Activated CD4-positive, alpha-beta memory T cell treated with anti-CD3 and anti-CD28 coated beads, Interleukin-2, amount 10 ng/mL, durations not matched to agents 7 days and 5 days (primary cell): Measurements from ENCODE around the gene TBRG1. TPM values are rescaled to one million over a fixed set of nuclear protein-coding genes. Genes with fewer than 3 reads are reported as not detected.
A peak's percentile ranks its signal among the peaks of the same experiment; 100 is the strongest.
"Not testable (repeated sequence)": the region's sequence is repeated elsewhere in the genome, so short reads cannot be mapped to it uniquely, and the experiment has no call there.

ENCODE experiments used
- CTCF ChIA-PET: fragments of 350-600 bp; sonication (Branson Sonifier 250); formaldehyde crosslinking; loops from one replicate; lab custom pipeline; 2021; ENCODE audit warnings: antibody characterized with exemption, inconsistent platforms; lab: Charles Lee
- POLR2A ChIA-PET: fragments of 350-600 bp; sonication (Branson Sonifier 250); formaldehyde crosslinking; loops from one replicate; lab custom pipeline; 2021; ENCODE audit warnings: antibody characterized with exemption; lab: Charles Lee
- DNase-seq: peaks from one replicate; pipeline ENCODE4 v3.0.0-alpha.2; 2020
- H3K27ac Mint-ChIP-seq: one replicate; pipeline ENCODE4 v1.8.0; 2021; ENCODE audit warnings: mild to moderate bottlenecking, mixed read lengths
- H3K27me3 Mint-ChIP-seq: one replicate; pipeline ENCODE4 v1.8.0; 2021; ENCODE audit warnings: mixed read lengths
- H3K36me3 Mint-ChIP-seq: one replicate; pipeline ENCODE4 v1.8.0; 2021; ENCODE audit warnings: low read depth, mixed read lengths
- H3K4me1 Mint-ChIP-seq: one replicate; pipeline ENCODE4 v1.8.0; 2021; ENCODE audit warnings: mixed read lengths
- H3K4me3 Mint-ChIP-seq: one replicate; pipeline ENCODE4 v1.8.0; 2021; ENCODE audit warnings: mild to moderate bottlenecking, mixed read lengths
- H3K9me3 Mint-ChIP-seq: one replicate; pipeline ENCODE4 v1.8.0; 2021; ENCODE audit warnings: mixed read lengths
- total RNA-seq, 2 experiments: library from RNA; stranded (reverse); gene quantifications; one replicate each; pipeline ENCODE4 v1.2.3, GENCODE V29; 2021

Gene TBRG1
- total RNA-seq, 2 experiments from 2014 or later = 41.4 to 50.6 TPM

DNA sequence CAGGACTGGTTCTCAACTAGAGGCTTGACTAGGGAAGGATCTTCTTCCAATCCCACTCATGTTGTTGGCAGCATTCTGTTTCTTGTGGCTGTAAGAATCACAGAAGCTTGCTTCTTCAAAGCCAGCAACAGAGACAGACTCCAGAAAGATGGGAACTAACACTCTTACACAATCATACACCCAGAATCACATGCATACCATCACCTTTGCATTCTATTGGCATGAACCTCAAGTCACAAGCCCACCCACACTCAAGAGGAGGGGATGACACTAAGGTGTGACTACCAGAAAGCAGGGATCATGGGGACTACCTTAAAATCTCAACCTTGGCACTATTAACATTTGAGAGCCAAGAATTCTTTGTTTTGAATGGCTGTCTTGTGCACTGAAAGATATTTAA, 25.0 kb upstream of the TBRG1 start:
- H3K27me3 Mint-ChIP-seq = peaks cover 25% of the 10 kb centered on the region
- H3K27ac Mint-ChIP-seq = no peak overlapping the region
- no peaks in the 10 kb centered on the region for H3K9me3 Mint-ChIP-seq
- DNase-seq = no peak
- no peak overlapping the region for H3K4me3 Mint-ChIP-seq
- ChIA-PET POLR2A (no interaction called here), CTCF (no interaction called here)
- H3K36me3 Mint-ChIP-seq = no peaks in the 10 kb centered on the region
- no peaks in the 10 kb centered on the region for H3K4me1 Mint-ChIP-seq

DNA sequence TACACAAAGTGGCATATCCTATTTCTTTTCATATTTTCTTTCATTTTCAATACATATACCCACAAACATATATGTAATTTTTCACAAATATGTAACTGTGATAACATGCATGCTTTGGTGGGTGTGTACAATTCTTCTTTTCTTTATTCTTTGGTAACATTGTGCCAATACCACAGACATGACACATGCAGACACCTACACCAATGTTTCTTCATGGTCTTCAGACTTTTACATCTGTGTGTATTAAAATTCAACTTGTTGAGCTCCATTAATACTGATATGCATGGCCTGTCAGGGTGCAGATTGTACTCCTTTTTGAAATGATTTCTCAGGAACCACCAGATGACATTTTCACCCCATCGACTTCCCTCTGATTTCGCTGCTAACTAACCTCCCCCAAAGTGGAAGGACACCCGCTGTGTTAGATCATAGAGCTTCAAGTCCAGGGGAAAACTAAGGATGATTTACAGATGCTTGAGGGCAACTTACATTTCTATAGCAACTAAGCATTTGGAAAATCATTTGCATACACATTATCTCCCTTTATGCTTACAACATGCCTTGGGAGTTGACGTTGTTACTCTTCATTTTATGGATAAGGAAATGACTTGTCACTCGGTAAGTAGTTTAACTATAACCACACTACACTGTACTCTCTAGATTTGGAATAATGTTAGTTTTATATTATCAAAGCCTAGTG, 21.9 kb upstream of the TBRG1 start:
- Mint-ChIP-seq H3K4me1 (no peaks in the 10 kb centered on the region), H3K36me3 (no peaks in the 10 kb centered on the region), H3K27ac (no peak overlapping the region), H3K9me3 (no peaks in the 10 kb centered on the region), H3K27me3 (peaks cover 19% of the 10 kb centered on the region), H3K4me3 (no peak overlapping the region)
- POLR2A ChIA-PET = no interaction called here
- CTCF ChIA-PET = interaction anchor here (1.0 kb wide), 1 partner anchor 199 kb away, joined by 4 read pairs; no protein-coding TSS in a partner anchor
- no peak for DNase-seq

DNA sequence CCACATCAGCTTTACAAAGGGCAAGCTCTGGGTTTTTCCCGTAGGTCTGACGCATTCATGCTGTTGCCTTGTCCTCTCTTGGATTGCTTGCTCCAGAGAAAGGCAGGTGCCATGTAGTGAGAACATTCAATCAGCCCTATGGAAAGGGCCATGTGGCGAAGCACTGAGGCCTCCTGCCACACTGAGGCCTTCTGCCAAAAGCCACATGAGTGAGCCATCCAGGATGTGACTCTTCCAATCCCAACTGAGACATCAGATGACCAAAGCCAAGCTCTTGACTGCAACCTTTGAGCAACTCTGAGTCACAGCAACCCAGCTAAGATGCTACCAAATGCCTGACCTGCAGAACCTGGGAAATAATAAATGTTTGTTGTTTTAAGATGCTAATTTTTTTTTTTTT, 20.5 kb upstream of the TBRG1 start:
- H3K27ac Mint-ChIP-seq = no peak overlapping the region
- no peak for DNase-seq
- H3K27me3 Mint-ChIP-seq = peaks cover 16% of the 10 kb centered on the region
- H3K4me3 Mint-ChIP-seq = no peak overlapping the region
- H3K4me1 Mint-ChIP-seq = no peaks in the 10 kb centered on the region
- CTCF ChIA-PET = no interaction called here
- POLR2A ChIA-PET = no interaction called here
- no peaks in the 10 kb centered on the region for H3K36me3 Mint-ChIP-seq
- H3K9me3 Mint-ChIP-seq = no peaks in the 10 kb centered on the region

DNA sequence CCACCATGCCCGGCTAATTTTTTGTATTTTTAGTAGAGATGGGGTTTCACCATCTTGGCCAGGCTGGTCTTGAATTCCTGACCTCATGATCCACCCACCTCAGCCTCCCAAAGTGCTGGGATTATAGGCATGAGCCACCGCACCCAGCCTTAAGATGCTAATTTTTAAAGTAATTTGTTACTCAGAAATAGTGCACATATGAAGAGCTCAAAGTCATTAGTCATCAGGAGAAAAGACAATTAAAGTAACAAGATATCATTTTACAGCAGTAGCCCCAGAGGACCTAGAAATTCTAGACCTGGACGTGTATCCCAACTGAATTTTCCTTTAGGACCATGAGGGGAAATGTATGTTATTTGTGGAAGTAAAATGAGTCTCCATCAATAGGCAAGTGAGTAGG, 19.9 kb upstream of the TBRG1 start:
- DNase-seq, H3K9me3 Mint-ChIP-seq, H3K4me3 Mint-ChIP-seq, CTCF ChIA-PET, H3K27ac Mint-ChIP-seq, H3K4me1 Mint-ChIP-seq, H3K36me3 Mint-ChIP-seq, POLR2A ChIA-PET: not testable (repeated sequence)
- peaks cover 11% of the 10 kb centered on the region for H3K27me3 Mint-ChIP-seq

DNA sequence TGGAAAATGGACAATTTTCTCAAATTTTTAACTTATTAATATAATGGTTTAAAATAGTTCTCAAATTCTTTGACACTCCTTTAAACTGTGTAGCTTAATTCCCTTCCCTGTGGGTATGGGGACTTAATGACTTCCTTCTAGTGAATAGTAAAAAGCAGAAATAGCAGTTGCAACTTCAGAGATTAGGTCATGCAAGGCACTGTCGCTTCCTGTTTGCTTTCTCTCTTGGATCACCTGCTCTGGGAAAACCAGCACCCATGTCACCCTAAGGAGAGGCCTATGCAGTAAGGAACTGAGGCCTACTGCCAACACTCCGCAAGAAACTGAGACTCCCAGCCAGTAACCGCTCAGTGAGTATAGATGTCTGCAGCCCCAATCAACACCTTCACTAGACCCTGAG, 16.9 kb upstream of the TBRG1 start:
- Mint-ChIP-seq H3K4me3 (no peak overlapping the region), H3K27me3 (peaks cover 4% of the 10 kb centered on the region), H3K27ac (no peak overlapping the region), H3K4me1 (no peaks in the 10 kb centered on the region), H3K36me3 (no peaks in the 10 kb centered on the region), H3K9me3 (no peaks in the 10 kb centered on the region)
- CTCF ChIA-PET = no interaction called here
- POLR2A ChIA-PET = no interaction called here
- DNase-seq = no peak

DNA sequence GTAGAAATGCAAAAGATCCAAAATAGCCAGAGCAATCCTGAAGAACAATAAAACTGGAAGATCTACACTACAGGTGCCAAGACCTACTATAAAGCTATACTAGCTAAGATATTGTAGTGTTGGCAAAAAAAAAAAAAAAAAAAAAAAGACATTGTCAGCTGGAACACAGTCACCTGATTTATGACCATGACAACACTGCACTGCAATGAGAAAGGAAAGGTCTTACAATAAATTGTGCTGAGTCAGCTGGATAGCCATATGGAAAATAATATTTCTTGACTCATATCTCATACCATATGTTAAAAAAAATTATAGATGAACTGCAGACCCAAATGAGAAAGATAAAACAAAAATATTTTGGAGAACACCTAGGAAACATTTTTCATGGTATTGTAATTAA, 14.5 kb upstream of the TBRG1 start:
- Mint-ChIP-seq H3K9me3 (no peaks in the 10 kb centered on the region), H3K4me1 (peaks cover 13% of the 10 kb centered on the region), H3K4me3 (no peak overlapping the region), H3K27ac (no peak overlapping the region), H3K27me3 (no peaks in the 10 kb centered on the region), H3K36me3 (no peaks in the 10 kb centered on the region)
- DNase-seq = no peak
- CTCF ChIA-PET = no interaction called here
- POLR2A ChIA-PET = no interaction called here

DNA sequence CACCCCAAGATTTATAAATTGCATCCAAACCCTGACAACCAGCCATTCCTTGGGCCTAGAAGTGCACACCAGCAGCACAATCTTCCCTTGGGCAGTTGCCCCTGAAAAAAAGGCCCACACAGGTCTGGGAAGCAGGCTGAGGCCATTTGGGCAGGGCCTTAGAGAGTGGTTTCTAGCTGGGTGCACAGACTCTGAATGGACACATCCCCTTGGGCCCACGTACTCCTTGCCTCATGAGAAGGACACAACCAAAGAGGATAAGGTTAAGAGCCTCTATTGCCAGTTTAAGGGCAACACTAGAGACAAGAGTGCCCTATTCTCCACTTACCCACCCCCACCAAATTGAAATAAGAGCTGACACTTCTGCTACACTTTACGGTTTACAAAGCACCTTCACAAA, 12.4 kb upstream of the TBRG1 start:
- POLR2A ChIA-PET = no interaction called here
- DNase-seq = no peak
- no peak overlapping the region for H3K27ac Mint-ChIP-seq
- no peak overlapping the region for H3K4me3 Mint-ChIP-seq
- H3K4me1 Mint-ChIP-seq = peaks cover 13% of the 10 kb centered on the region
- H3K9me3 Mint-ChIP-seq = no peaks in the 10 kb centered on the region
- no peaks in the 10 kb centered on the region for H3K27me3 Mint-ChIP-seq
- CTCF ChIA-PET = no interaction called here
- no peaks in the 10 kb centered on the region for H3K36me3 Mint-ChIP-seq

DNA sequence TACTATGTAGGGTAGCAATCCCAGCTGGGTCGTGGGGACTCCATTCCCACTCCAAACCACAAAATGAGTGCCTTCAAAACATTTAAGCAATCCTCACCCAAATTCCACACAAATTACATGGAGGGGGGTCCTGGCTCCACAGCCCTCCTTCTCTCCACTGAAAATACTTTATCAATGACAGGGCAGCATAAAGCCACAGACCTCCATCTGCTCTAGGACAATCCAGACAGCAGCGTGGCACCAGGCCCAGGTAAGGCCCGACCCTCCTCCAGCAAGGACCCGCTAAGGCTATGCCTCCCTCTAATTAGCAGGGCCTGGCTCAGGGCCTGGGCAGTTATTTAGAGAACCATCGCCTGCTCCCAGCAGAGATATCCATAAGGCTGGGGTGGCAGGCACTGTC, 11.6 kb upstream of the TBRG1 start, which contains the start of gene PANX3:
PANX3 (plus strand) TSS at position 365 of the 400 bp plus-strand sequence. CDS start 129 bp downstream, outside the sequence.
- Mint-ChIP-seq H3K9me3 (no peaks in the 10 kb centered on the region), H3K4me3 (no peak within 1 kb of the TSS), H3K4me1 (peaks cover 13% of the 10 kb centered on the region), H3K36me3 (no peaks in the 10 kb centered on the region), H3K27me3 (no peaks in the 10 kb centered on the region), H3K27ac (no peak within 1 kb of the TSS)
- DNase-seq = no peak
- CTCF ChIA-PET = no interaction called here
- POLR2A ChIA-PET = interaction anchor here (1.4 kb wide), 1 partner anchor 12 kb away, joined by 7 read pairs; the partner anchor contains the start of gene TBRG1

DNA sequence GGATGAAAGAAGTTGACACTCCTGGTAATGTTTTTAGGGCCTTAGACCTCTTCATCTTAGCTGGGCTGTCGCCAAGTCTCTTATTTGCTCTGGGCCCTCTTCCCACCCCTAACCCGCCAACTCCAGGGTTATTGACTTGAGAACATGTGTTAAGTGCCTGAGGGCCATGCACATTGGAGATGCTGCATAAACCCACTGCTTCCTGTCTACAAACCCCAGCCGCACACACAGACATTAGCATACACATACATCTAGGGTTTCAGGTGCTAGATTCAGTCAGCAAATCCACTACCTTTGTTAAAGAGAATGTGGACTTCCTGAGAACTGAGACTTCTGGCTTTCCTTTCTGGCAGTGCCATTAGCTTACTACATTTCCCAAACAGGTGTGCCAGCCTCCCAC, 10.6 kb upstream of the TBRG1 start:
- no peaks in the 10 kb centered on the region for H3K36me3 Mint-ChIP-seq
- peak; percentile 33 for DNase-seq
- ChIA-PET POLR2A (interaction anchor here (1.4 kb wide), 1 partner anchor 11 kb away, joined by 7 read pairs; the partner anchor contains the start of gene TBRG1), CTCF (interaction anchor here (0.7 to 1.7 kb wide), 3 partner anchors 11 to 194 kb away, joined by 4 read pairs; partner anchors contain the start of gene TBRG1)
- H3K4me1 Mint-ChIP-seq = peaks cover 13% of the 10 kb centered on the region
- H3K4me3 Mint-ChIP-seq = no peak overlapping the region
- H3K9me3 Mint-ChIP-seq = no peaks in the 10 kb centered on the region
- no peaks in the 10 kb centered on the region for H3K27me3 Mint-ChIP-seq
- no peak overlapping the region for H3K27ac Mint-ChIP-seq

DNA sequence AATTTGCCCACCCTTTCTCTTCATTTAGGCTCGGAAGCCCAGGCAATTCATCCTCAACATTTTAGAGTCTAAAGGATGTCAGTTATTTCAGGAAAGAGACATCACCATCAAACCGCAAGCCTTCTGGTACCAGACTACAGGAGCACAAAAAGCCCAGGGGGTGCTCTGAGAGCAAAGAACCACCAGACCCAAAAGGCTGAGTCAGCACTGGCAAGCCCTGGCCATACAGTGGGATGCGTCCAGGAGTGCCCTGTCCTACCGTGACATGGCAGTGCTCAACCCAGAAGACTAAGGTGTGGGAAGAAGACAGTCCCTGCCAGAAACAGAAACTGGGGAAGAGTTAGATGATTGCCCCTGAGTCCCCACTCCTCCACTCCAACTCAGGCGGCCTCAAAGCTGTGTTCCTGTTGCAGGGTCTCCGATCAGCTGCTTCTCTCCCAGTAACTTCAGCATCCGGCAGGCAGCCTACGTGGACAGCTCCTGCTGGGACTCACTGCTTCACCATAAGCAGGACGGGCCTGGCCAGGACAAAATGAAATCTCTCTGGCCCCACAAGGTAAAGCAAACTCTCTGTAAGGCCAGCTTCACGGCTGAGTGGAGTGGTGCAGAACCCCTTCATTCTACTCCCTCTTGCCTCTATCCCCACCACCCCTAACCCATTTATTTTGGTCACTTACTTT, 10.0 kb upstream of the TBRG1 start:
- ChIA-PET POLR2A (interaction anchor here (1.4 kb wide), 1 partner anchor 10 kb away, joined by 7 read pairs; the partner anchor contains the start of gene TBRG1), CTCF (interaction anchor here (1.3 to 1.7 kb wide), 2 partner anchors 10 to 27 kb away, joined by 4 read pairs; partner anchors contain the start of gene TBRG1)
- Mint-ChIP-seq H3K27ac (no peak overlapping the region), H3K9me3 (no peaks in the 10 kb centered on the region), H3K4me1 (peaks cover 13% of the 10 kb centered on the region), H3K27me3 (peaks cover 3% of the 10 kb centered on the region), H3K4me3 (no peak overlapping the region), H3K36me3 (no peaks in the 10 kb centered on the region)
- no peak for DNase-seq

DNA sequence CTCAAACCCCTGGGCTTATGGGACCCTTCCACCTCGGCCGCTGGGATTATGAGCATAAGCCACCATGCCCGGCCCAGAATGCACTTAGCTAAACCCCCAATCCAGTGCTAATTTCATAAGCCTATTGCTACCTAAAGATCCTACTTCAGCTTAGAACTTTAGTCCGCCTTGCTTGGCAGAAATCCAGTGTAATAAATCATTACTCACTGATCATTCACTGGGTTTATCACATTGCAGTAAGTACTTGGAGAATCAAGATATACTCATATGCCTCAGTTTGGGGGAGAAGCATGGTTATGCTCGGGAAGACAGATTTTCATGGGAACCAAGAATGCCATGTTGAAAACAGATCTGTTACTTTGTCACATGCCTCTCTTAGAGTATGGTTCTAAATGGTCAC, 3.8 kb upstream of the TBRG1 start:
- POLR2A ChIA-PET = no interaction called here
- CTCF ChIA-PET = interaction anchor here (0.6 kb wide), 1 partner anchor 175 kb away, joined by 3 read pairs; no protein-coding TSS in a partner anchor
- H3K9me3 Mint-ChIP-seq = no peaks in the 10 kb centered on the region
- no peak overlapping the region for H3K27ac Mint-ChIP-seq
- peaks cover under 1% of the 10 kb centered on the region for H3K36me3 Mint-ChIP-seq
- DNase-seq = no peak
- H3K4me3 Mint-ChIP-seq = no peak overlapping the region
- H3K4me1 Mint-ChIP-seq = peaks cover 12% of the 10 kb centered on the region
- peaks cover 20% of the 10 kb centered on the region for H3K27me3 Mint-ChIP-seq

DNA sequence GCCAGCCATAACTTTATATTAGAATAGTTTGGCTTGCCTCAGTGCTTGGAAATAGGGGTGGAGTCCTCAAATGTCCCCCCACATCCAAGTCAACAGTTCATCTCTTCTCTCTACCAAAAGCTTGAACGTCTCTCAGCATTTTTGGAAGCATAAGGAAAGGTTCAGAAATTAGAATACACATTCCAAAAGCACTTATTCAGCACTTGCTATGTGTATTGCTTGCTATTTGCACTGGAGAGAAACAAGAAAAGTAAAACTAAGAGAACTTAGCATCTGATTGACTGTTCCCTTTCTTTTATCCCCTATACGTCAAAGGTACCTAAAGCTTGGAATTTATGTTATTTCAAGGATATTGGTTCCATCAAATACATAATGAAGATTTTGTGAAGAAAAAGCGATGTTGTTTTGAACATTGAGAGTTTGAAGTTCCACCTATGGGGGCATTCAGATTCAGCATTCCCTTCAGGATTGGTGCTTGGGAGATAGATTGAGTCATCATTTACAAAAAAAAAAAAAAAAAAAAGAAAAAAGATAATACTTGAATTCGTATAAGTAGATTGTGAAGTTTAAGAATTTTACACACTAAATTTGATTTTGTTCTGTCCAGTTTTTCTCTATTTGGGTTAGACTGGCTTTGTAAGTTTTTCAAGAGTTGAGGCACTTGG, 1.3 kb downstream of the TBRG1 start:
- Mint-ChIP-seq H3K36me3 (peaks cover 35% of the 10 kb centered on the region), H3K27ac (peak overlapping the region; percentile 8), H3K4me3 (peak overlapping the region; percentile 84), H3K9me3 (no peaks in the 10 kb centered on the region), H3K4me1 (peaks cover 35% of the 10 kb centered on the region), H3K27me3 (peaks cover 14% of the 10 kb centered on the region)
- DNase-seq = no peak
- POLR2A ChIA-PET = interaction anchor here (0.5 to 2.8 kb wide), 6 partner anchors 9 to 191 kb away, joined by 3 to 9 read pairs (median 6); partner anchors contain the start of genes SIAE and SPA17
- CTCF ChIA-PET = interaction anchor here (0.7 to 1.8 kb wide), 9 partner anchors 8 to 891 kb away, joined by 3 to 5 read pairs (median 3); no protein-coding TSS in a partner anchor
